SKM-1 treated with dmso at 0.1 percent for 144 hours (cell line): ENCODE data around the gene MTF1.

Source experiments
- DNase-seq: peaks from one replicate; lab custom pipeline; 2025; ENCODE audit not compliant: unreplicated experiment; lab: John Stamatoyannopoulos, UW

MTF1 gene

DNA sequence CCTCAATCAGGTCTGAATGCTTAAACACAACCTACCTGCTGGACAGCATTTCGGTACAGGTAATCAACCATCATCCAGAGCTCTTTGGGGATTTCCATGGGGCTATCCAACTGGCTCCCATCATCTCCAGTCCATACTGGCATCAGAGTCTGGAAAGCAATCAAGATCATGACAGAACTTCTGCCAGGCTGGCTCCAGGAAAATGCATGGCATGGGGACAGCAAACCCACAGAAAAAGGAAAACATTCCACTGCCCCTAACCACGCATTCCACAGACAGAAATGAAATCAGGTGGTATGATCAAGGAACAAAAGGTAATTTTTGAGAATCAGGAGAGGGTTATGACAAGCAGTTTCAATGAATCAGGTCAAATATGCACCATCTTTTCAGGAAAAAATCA, 9.1 kb upstream of the MTF1 start:
- no peak for DNase-seq

- DNase-seq: no peak
Measured at GRCh38 chr1:37867784-37868183, 8.4 kb upstream of the MTF1 start.

GRCh38 chr1:37866491-37866890, 7.1 kb upstream of the MTF1 start:
- no peak for DNase-seq

- DNase-seq: no peak
Measured at GRCh38 chr1:37865348-37866120, 6.1 kb upstream of the MTF1 start.

DNA sequence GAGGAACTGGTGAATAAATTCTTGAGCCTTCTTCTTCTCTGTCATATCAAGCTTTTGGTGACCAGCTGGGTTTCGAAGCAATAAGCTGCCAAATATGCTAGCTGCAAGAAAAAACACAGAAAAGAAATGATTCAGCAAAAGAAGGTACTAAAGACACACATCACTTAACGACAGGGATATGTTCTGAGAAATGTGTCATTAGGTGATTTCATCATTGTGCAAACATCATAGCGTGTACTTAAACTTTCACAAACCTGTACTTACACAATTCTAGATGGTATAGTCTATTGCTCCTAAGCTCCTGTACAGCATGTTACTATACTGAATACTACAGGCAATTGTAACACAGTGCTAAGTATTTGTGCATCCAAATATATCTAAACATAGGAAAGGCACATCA, 2.9 kb upstream of the MTF1 start:
- no peak for DNase-seq

GRCh38 chr1:37861151-37861550, 1.8 kb upstream of the MTF1 start:
- no peak for DNase-seq

DNA sequence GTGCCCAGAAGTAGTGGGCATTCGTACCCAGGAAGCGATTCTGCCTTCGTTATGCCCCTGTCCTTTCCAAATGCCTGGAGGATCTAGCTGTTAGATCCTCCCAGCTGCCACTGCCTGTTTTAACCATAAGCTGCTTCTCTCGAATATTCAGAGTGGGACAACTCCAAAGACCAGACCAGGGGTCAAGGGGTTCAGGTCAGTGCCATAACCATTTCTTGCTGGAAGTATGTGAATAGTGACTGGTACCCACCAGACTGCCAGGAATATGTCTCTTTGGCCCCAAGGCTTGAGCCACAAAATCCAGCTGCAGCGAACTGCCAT, 914 bp upstream of the MTF1 start:
- DNase-seq: no peak

GRCh38 chr1:37858931-37859506, 373 bp downstream of the MTF1 start:
- DNase-seq: no peak

DNA sequence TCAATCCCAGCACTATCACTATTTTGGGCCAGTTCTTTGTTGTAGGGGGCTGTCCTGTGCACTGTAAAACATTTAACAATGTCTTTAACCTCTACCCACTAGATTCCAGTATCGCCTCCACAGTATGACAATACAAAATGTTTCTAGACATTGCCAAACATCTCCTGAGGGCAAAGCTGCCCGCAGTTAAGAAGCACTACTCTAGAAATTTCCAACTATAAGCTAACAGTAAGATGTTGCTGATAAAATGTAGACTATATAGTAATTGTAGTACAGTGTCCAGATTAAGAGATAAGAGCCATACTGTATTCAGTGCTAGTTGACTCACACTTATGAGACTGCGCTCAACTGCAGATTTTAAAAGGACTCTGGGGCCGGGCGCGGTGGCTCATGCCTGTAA, 5.0 kb downstream of the MTF1 start:
- no peak for DNase-seq

- DNase-seq: no peak
Measured at GRCh38 chr1:37853157-37853556, 6.2 kb downstream of the MTF1 start.

DNA sequence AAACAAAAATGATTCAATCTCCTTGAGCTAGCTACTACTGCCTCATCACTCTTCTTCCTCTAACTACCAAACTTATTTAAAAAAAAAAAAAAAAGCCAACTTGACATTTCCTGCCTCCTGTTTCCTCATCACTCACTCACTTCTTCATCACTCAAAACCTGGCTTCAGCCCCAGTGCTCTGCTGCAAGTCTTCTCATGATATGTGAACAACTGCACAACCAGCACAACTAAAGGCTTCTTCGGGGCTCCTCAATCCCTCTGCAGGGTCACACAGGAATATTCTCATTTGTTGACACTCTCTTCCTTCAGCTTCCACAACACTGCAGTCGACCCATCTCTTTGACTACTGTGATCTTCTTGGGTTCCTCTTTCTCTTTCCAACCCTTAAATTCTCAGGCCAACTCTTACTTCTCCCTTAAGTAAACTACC, 7.6 kb downstream of the MTF1 start:
- DNase-seq: peak; percentile 69

- DNase-seq: no peak
Measured at GRCh38 chr1:37851262-37851661, 8.1 kb downstream of the MTF1 start.

DNA sequence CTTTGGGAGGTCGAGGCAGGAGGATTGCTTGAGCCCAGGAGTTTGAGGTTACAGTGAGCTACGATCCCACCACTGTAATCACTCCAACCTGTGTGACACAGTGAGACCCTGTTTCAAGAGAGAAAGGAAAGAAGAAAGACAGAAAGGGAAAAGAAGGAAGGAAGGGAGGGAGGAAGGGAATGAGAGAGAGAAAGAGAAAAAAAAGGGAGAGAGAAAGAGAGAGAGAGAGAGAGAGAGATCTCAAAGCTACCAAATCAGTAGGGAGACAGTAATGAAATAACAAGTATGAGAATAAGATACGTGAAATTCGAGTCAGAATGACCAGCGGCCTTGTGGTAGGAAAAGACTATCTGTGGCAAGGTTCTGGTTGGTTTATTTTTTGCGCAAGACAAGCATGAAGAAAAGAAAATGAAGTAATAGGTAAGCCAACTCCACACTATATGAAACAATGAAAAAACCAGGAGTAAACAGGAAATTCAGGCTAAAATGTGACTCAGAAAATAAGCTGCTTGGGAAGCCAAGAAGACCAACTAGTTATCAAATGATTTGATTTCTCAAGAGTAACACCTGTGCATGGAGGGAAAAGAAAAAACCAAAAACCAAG, 8.9 kb downstream of the MTF1 start:
- DNase-seq: peak; percentile 66

GRCh38 chr1:37849480-37849879, 9.9 kb downstream of the MTF1 start:
- DNase-seq: no peak

- DNase-seq: no peak
Measured at GRCh38 chr1:37846647-37847339, 12.6 kb downstream of the MTF1 start.

GRCh38 chr1:37845786-37846185, 13.6 kb downstream of the MTF1 start:
- DNase-seq: peak; percentile 90

- DNase-seq: no peak
Measured at GRCh38 chr1:37845049-37845646, 14.2 kb downstream of the MTF1 start.

DNA sequence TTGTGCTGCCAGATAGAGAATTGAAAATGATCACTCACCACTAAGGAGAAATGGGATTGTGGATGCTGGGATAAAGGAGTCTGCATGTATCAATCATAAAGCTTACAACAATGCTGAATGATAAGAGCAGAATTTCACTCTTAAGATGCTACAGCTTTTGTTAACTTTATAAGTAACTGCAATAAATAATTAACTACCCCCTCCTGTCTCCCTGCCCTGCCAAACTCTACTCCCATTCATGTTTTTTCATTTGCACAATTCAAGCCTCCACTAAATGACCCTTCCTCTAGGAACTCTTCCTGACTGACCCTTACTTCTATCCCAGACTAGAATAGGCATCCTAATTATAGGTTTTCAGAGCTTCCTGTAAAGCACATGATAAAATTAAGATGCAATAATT, 14.9 kb downstream of the MTF1 start:
- no peak for DNase-seq

- no peak for DNase-seq
Measured at GRCh38 chr1:37841652-37842051, 17.7 kb downstream of the MTF1 start.

DNA sequence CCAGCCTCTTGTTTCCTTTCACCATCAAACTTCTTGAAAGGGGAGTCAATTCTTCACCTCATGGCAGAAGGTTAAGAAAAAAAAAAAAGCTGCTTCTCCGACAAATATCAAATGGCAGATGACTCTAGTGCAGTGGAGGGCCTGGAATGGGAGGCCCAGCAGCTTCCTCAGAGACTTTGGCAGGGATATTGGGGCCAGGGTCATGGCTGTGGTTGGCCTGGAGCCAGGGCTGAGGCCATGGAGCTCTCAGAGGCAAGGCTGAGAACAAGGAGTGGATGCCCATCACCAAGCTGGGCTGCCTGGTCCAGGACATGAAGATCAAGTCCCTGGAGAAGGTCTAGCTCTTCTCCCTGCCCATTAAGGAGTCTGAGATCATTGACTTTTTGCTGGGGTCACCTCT, 18.7 kb downstream of the MTF1 start:
- no peak for DNase-seq

DNA sequence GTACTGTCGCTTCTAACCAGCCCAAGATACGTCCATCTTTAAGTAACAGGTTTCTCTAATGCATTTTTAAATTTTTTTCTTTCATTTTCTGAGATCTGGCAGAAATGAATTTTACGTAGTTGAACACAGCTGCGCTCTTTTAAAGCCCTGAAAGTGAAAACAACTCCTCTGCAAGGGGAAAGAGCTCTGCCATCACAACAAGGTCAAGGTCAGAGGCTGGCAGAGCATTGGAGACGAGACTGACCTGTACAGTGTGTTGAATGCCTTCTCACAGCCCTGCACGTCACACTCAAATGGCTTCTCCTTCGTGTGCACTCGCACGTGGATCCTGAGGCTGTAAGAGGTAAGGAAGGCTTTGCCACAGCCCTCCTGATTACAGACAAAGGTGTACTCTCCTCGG, 19.7 kb downstream of the MTF1 start:
- no peak for DNase-seq

DNA sequence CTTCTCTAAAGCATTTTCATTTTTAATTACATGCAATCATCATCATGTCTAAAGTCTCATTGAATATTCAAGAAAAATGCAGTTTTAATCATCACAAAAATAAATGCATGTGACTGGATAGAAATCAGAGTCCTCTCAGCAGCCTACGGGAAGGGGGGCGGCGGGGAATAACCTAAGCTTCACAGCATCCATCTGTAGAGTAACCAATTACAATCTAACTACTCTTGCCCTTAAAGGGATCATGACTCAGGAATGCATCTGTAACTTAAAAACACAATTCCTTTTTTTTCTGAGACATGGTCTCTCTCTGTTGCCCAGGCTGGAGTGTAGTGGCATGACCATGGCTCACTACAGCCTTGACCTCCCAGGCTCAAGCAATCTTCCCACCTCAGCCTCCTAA, 22.6 kb downstream of the MTF1 start:
- no peak for DNase-seq
